Sigmoid colon (tissue), 7 donors: ENCODE measurements around the gene ROM1. TPM values are rescaled to one million over a fixed set of nuclear protein-coding genes. Genes with fewer than 3 reads are reported as not detected.

Experiments
- DNase-seq: peaks from one replicate; pipeline ENCODE4 v3.0.0-alpha.2; 2019
- H3K27ac ChIP-seq, 4 donors: fragments of 200-600 bp; sonication (generic); one replicate each; pipeline ENCODE4 v1.5.1; 2016 to 2019; ENCODE audit warnings: mild to moderate bottlenecking in 1 of 4
- H3K27me3 ChIP-seq, 3 donors: fragments of 200-600 bp; sonication (generic); one replicate each; pipeline ENCODE4 v1.5.1; 2019; ENCODE audit warnings: mild to moderate bottlenecking in 1 of 3
- H3K36me3 ChIP-seq, 4 donors: fragments of 200-600 bp; sonication (generic); one replicate each; pipeline ENCODE4 v1.5.1; 2016 to 2019
- H3K4me1 ChIP-seq, 4 donors: fragments of 200-600 bp; sonication (generic); one replicate each; pipeline ENCODE4 v1.5.1; 2017 to 2019
- H3K4me3 ChIP-seq, 4 donors: fragments of 200-600 bp; sonication (generic); one replicate each; pipeline ENCODE4 v1.5.1; 2017 to 2019; ENCODE audit warnings: mild to moderate bottlenecking in 2 of 4, moderate library complexity in 1 of 4
- H3K9me3 ChIP-seq, 4 donors: fragments of 200-600 bp in 3 of 4; sonication (generic) in 3 of 4; one replicate each; pipeline versions ENCODE4 v1.5.1 to v1.6.1; 2013 to 2019
- CTCF ChIP-seq, 4 experiments: fragments of 450-650 bp in 3 of 4; fragments of 200-600 bp in 1 of 4; IDR thresholded peaks; one replicate each; pipeline ENCODE4 v1.5.1; 2016 to 2019; ENCODE audit warnings: antibody characterized with exemption in 4 of 4, mild to moderate bottlenecking in 3 of 4, moderate library complexity in 2 of 4
- EP300 ChIP-seq, 4 donors: sonication (generic); formaldehyde crosslinking; IDR thresholded peaks; one replicate each; pipeline ENCODE4 v1.6.1; 2017; ENCODE audit warnings: antibody characterized with exemption in 4 of 4
- POLR2A ChIP-seq, 2 donors: fragments of 450-650 bp; IDR thresholded peaks; one replicate each; pipeline ENCODE4 v1.6.1; 2016; ENCODE audit warnings: antibody characterized with exemption in 2 of 2, mild to moderate bottlenecking in 2 of 2, moderate library complexity in 2 of 2
- POLR2AphosphoS5 ChIP-seq, 4 donors: sonication (generic); formaldehyde crosslinking; IDR thresholded peaks; one replicate each; pipeline ENCODE4 v1.6.1; 2017; ENCODE audit warnings: antibody characterized with exemption in 4 of 4
- WGBS, 2 donors: extraction: QIAGEN DNeasy Blood & Tissue Kit; methylation state at CpG; one replicate each; pipeline ENCODE4 v1.1.7; 2013; 5-methylcytosine and 5-hydroxymethylcytosine counted together
- intact Hi-C: fragments of 100-400 bp; cut with DNase I; formaldehyde crosslinking; loops from one replicate; pipeline ENCODE4 v1.15.1; 2023
- polyA plus RNA-seq, 3 donors: library from polyadenylated mRNA; stranded (reverse); fragments of 200-250 nt; gene quantifications; one replicate each; pipeline ENCODE4 v1.2.3, GENCODE V29; 2013
- total RNA-seq, 4 donors: library from RNA; depleted of rRNA; stranded (reverse); fragments of >200 nt; gene quantifications; one replicate each; pipeline ENCODE4 v1.1.0, GENCODE V29; 2016
- donor health status: healthy with polysubstance abuse.
- donor health status: Bipolar disorder and iron deficiency.
- donor health status: healthy.

The ROM1 gene
- total and polyA plus RNA-seq, 7 donors: 3.0 to 14.2 (median 7.1) TPM

DNA sequence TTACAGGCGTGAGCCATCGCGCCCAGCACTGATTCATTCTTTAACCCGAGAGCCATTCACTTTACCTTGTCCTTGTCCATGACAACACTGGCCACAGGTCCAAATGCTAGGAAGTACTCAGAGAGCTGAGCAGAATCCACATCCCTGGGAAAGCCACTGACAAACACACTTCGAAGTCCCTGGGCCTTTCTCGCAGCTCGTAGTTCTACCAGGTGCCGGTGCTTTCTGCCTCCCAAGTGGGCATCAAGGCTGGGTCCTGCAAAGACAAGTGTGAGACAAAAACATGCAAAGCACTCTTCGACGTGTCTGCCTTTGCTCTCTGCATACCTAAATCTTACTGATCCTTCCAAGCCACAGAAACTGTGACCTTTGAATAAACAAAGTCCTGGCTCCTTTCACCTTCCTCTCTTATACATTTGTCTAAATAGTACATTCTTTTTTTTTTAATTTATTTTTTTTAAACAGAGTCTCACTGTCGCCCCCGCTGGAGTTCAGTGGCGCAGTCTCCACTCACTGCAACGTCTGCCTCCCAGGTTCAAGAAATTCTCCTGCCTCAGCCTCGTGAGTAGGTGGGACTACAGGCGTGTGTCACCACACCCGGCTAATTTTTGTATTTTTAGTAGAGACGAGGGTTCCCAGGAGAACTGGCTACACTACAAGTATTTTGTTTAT is 24.0 kb upstream of the ROM1 start:
- Histone ChIP-seq H3K4me1 (peaks cover 0 to 33% (median 28%) of the 10 kb centered on the region in 4 donors), H3K9me3 (no peaks in the 10 kb centered on the region), H3K27me3 (no peaks in the 10 kb centered on the region), H3K27ac (no peak overlapping the region), H3K4me3 (no peak overlapping the region), H3K36me3 (peaks cover 0 to 55% (median 25%) of the 10 kb centered on the region in 4 donors)
- no peak for DNase-seq
- WGBS, 2 donors: 68% methylated on average over 18 of the region's 18 CpGs
- no peak for TF ChIP-seq CTCF (IDR thresholded peaks at IDR 0.05)
- no peak for TF ChIP-seq POLR2A (IDR thresholded peaks at IDR 0.05)
- TF ChIP-seq EP300 (IDR thresholded peaks at IDR 0.05): no peak
- no peak for TF ChIP-seq POLR2AphosphoS5 (IDR thresholded peaks at IDR 0.05)
- intact Hi-C loops: no loop called here

DNA sequence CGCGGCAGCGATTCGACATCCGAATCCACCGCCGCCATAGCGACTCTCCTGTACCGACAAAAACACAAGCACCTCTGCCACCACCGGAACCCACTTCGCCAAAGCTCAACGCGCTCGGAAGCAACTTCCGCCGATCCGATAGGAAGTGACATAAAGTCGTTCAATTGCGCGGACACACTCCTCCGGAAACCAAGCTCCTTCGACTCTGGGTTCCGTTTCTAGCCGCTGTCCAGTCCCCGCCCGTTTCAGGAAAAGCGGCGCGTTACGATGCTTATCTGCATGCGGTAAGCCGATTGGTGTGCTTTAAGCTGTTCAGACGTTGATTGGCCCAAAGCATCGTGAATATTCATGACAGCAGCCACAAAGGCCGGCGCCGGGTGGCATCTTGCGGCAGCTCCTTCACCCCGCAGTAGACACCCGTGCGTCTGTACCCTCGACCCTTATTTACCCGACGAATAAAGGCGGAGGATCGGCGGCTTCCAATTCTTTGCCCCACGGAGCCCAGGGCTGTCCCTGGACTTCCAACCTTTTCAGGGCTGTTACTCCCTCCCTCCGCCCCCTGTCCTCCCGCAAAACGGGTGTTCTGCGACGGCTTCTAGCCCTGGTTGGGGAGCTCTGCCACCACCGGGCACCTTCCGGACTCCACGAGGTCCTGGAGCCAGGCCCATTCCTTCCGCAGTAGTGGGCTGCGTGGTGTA is 21.5 kb upstream of the ROM1 start, which contains the start of gene TUT1:
TSS of gene TUT1 (minus strand) at position 76 of the 698 bp plus-strand sequence. CDS start at position 38, 38 bp downstream.
- peak; percentile 99 for DNase-seq
- peak; percentile 94 to 98 (median 96) for TF ChIP-seq POLR2AphosphoS5 (IDR thresholded peaks at IDR 0.05)
- TF ChIP-seq EP300 (IDR thresholded peaks at IDR 0.05): peak in 1 of 4 donors; percentile 61
- TF ChIP-seq POLR2A (IDR thresholded peaks at IDR 0.05): peak; percentile 79 to 80
- no peak for TF ChIP-seq CTCF (IDR thresholded peaks at IDR 0.05)
- Histone ChIP-seq H3K4me3 (peak within 1 kb of the TSS; percentile 57 to 83 (median 71)), H3K4me1 (peaks cover 0 to 33% (median 28%) of the 10 kb centered on the region in 4 donors), H3K36me3 (peaks cover 16 to 56% (median 42%) of the 10 kb centered on the region in 4 donors), H3K27ac (peak within 1 kb of the TSS; percentile 91 to 97 (median 97)), H3K27me3 (no peaks in the 10 kb centered on the region), H3K9me3 (no peaks in the 10 kb centered on the region)
- 0% methylated on average over 58 of the region's 58 CpGs for WGBS, 2 donors
- intact Hi-C loops: loop anchor here (2.0 kb wide), 1 partner anchor 17 kb away; no protein-coding TSS in a partner anchor

DNA sequence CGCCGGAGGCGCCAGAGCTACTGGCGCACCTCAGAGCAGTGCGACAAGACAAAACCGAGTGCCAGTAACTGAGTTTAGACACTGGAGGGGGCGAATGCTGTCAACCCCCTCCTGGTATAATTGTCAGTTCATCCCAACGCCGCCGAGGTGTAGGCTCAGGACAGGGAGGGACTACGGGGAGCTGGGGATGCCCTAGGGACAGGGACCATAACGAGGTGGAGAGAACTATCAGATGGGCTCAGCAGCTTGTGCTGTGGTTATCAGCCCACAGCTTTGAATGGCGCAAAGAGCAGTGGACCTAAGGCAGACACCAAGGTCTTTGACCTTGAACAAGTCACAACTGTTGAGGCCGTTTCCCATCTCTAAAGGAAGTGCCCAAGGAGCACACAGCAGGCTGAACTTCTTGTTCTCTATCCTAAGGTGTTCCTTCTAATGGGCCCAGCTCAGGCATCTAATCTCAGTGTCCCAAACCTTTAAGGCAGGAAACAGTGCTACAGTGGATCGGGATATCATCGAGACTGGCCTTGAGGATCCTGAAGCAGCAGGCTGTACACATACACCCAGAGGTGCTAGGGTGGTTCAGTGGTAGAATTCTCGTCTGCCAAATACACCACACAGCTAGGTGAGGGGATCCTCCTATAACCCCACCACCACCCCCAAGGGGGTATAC is 20.8 kb upstream of the ROM1 start:
- Histone ChIP-seq H3K4me3 (peak overlapping the region; percentile 57 to 83 (median 71)), H3K27me3 (no peaks in the 10 kb centered on the region), H3K4me1 (peaks cover 0 to 33% (median 28%) of the 10 kb centered on the region in 4 donors), H3K9me3 (no peaks in the 10 kb centered on the region), H3K36me3 (peaks cover 21 to 56% (median 47%) of the 10 kb centered on the region in 4 donors), H3K27ac (peak overlapping the region; percentile 91 to 97 (median 97))
- no peak for TF ChIP-seq CTCF (IDR thresholded peaks at IDR 0.05)
- TF ChIP-seq POLR2AphosphoS5 (IDR thresholded peaks at IDR 0.05): no peak
- TF ChIP-seq POLR2A (IDR thresholded peaks at IDR 0.05): no peak
- no peak for DNase-seq
- 15 to 16% methylated on average over 17 of the region's 17 CpGs for WGBS, 2 donors
- intact Hi-C loops: no loop called here

GRCh38 chr11:62592989-62593421 is 20.1 kb upstream of the ROM1 start:
- TF ChIP-seq POLR2AphosphoS5 (IDR thresholded peaks at IDR 0.05) (no peak), CTCF (IDR thresholded peaks at IDR 0.05) (no peak), EP300 (IDR thresholded peaks at IDR 0.05) (no peak), POLR2A (IDR thresholded peaks at IDR 0.05) (no peak)
- Histone ChIP-seq H3K4me1 (peaks cover 0 to 33% (median 28%) of the 10 kb centered on the region in 4 donors), H3K9me3 (no peaks in the 10 kb centered on the region), H3K27me3 (no peaks in the 10 kb centered on the region), H3K4me3 (no peak overlapping the region), H3K36me3 (peaks cover 28 to 56% (median 48%) of the 10 kb centered on the region in 4 donors), H3K27ac (peak overlapping the region; percentile 91 to 97 (median 97))
- intact Hi-C loops: no loop called here
- 74 to 85% methylated on average over 8 of the region's 8 CpGs for WGBS, 2 donors
- no peak for DNase-seq
